ENCODE data around the gene IRAK2. TPM values are rescaled to one million over a fixed set of nuclear protein-coding genes. Genes with fewer than 3 reads are reported as not detected.

Gene IRAK2
- total and polyA plus RNA-seq, 2 experiments from 2014 or later = 2.5 to 3.7 TPM

- Histone ChIP-seq H3K27ac (no peak overlapping the region), H3K36me3 (replicated peaks; ENCODE audit: insufficient read depth, low read depth) (peaks cover 4% of the 10 kb centered on the region), H3K9me2 (replicated peaks; ENCODE audit: insufficient read depth) (no peaks in the 10 kb centered on the region), H3K4me1 (ENCODE audit: insufficient read depth) (peaks cover 5% of the 10 kb centered on the region), H3K4me2 (no peak overlapping the region), H3K27me3 (no peaks in the 10 kb centered on the region), H3K79me2 (peaks cover 80% of the 10 kb centered on the region), H3K9me3 (ENCODE audit: low read depth) (no peaks in the 10 kb centered on the region), H2AFZ (no peak overlapping the region), H4K20me1 (ENCODE audit: insufficient read depth, poor library complexity, severe bottlenecking) (peaks cover 26% of the 10 kb centered on the region), H3K4me3 (no peak overlapping the region)
- WGBS (ENCODE audit: low lambda C conversion rate, missing lambda C conversion rate) = 88% methylated on average over 7 of the region's 7 CpGs
- DNase-seq (ENCODE audit: low spot score) = no peak
- no peak for TF ChIP-seq EZH2phosphoT487 (IDR thresholded peaks at IDR 0.05; ENCODE audit: low read depth, severe bottlenecking, unreplicated experiment)
- no peak for TF ChIP-seq EZH2 (IDR thresholded peaks at IDR 0.05; ENCODE audit: borderline replicate concordance)
- TF ChIP-seq CTCF (IDR thresholded peaks at IDR 0.05; ENCODE audit: poor library complexity) = no peak
These were observed 94.3 kb downstream of the IRAK2 start for GRCh38 chr3:10259036-10259435.

- peaks cover 80% of the 10 kb centered on the region for H3K79me2 ChIP-seq
- H2AFZ ChIP-seq = no peak overlapping the region
- H3K4me1 ChIP-seq (ENCODE audit: insufficient read depth) = peaks cover 5% of the 10 kb centered on the region
- no peak for DNase-seq (ENCODE audit: low spot score)
- H3K27ac ChIP-seq = no peak overlapping the region
- no peaks in the 10 kb centered on the region for H3K27me3 ChIP-seq
- H4K20me1 ChIP-seq (ENCODE audit: insufficient read depth, poor library complexity, severe bottlenecking) = peaks cover 27% of the 10 kb centered on the region
- no peak overlapping the region for H3K4me2 ChIP-seq
- 96% methylated on average over 4 of the region's 4 CpGs for WGBS (ENCODE audit: low lambda C conversion rate, missing lambda C conversion rate)
- H3K4me3 ChIP-seq = no peak overlapping the region
- peaks cover 4% of the 10 kb centered on the region for H3K36me3 ChIP-seq (replicated peaks; ENCODE audit: insufficient read depth, low read depth)
- TF ChIP-seq CTCF (IDR thresholded peaks at IDR 0.05; ENCODE audit: poor library complexity) = no peak
- no peak for TF ChIP-seq EZH2 (IDR thresholded peaks at IDR 0.05; ENCODE audit: borderline replicate concordance)
- TF ChIP-seq EZH2phosphoT487 (IDR thresholded peaks at IDR 0.05; ENCODE audit: low read depth, severe bottlenecking, unreplicated experiment) = no peak
- H3K9me3 ChIP-seq (ENCODE audit: low read depth) = no peaks in the 10 kb centered on the region
- no peaks in the 10 kb centered on the region for H3K9me2 ChIP-seq (replicated peaks; ENCODE audit: insufficient read depth)
These were observed 95.1 kb downstream of the IRAK2 start for GRCh38 chr3:10259798-10260197.

GRCh38 chr3:10260211-10260701 lies 95.5 kb downstream of the IRAK2 start:
- Histone ChIP-seq H3K79me2 (peaks cover 80% of the 10 kb centered on the region), H3K9me2 (replicated peaks; ENCODE audit: insufficient read depth) (no peaks in the 10 kb centered on the region), H3K4me3 (no peak overlapping the region), H4K20me1 (ENCODE audit: insufficient read depth, poor library complexity, severe bottlenecking) (peaks cover 27% of the 10 kb centered on the region), H2AFZ (no peak overlapping the region), H3K4me1 (ENCODE audit: insufficient read depth) (peaks cover 5% of the 10 kb centered on the region), H3K9me3 (ENCODE audit: low read depth) (no peaks in the 10 kb centered on the region), H3K27me3 (no peaks in the 10 kb centered on the region), H3K27ac (no peak overlapping the region), H3K4me2 (no peak overlapping the region), H3K36me3 (replicated peaks; ENCODE audit: insufficient read depth, low read depth) (peaks cover 4% of the 10 kb centered on the region)
- 97% methylated on average over 6 of the region's 6 CpGs for WGBS (ENCODE audit: low lambda C conversion rate, missing lambda C conversion rate)
- no peak for DNase-seq (ENCODE audit: low spot score)
- TF ChIP-seq EZH2phosphoT487 (IDR thresholded peaks at IDR 0.05; ENCODE audit: low read depth, severe bottlenecking, unreplicated experiment) (no peak), EZH2 (IDR thresholded peaks at IDR 0.05; ENCODE audit: borderline replicate concordance) (no peak), CTCF (IDR thresholded peaks at IDR 0.05; ENCODE audit: poor library complexity) (no peak)
